Astrocyte of the spinal cord (primary cell): Measurements from ENCODE around the gene C13orf46.

Experiments used
- DNase-seq: peaks from one replicate; pipeline ENCODE4 v3.0.0; 2011; ENCODE audit warnings: low read depth, low spot score
- H3K4me3 ChIP-seq: 2 replicates; pipeline ENCODE4 v1.5.1; 2011; ENCODE audit warnings: low read depth, mild to moderate bottlenecking, low read length, moderate library complexity
- CTCF ChIP-seq: IDR thresholded peaks from 2 replicates; pipeline ENCODE4 v1.5.1; 2012; ENCODE audit warnings: low read depth, mild to moderate bottlenecking, low read length, inconsistent platforms
- in situ Hi-C: cut with HindIII; loops from 2 replicates; pipeline ENCODE4 v1.10.0; 2017; ENCODE audit warnings: low sequenced_read_pairs

Gene C13orf46

GRCh38 chr13:113912596-113912995 is 61.3 kb downstream of the C13orf46 start:
- no peak for DNase-seq
- H3K4me3 ChIP-seq: no peak overlapping the region
- TF ChIP-seq CTCF: no peak
- in situ Hi-C loops: no loop called here

- no peak for TF ChIP-seq CTCF
- in situ Hi-C loops: no loop called here
- peak; percentile 57 for DNase-seq
- no peak overlapping the region for H3K4me3 ChIP-seq
Measured at GRCh38 chr13:113907635-113908617, 66.0 kb downstream of the C13orf46 start.

- in situ Hi-C loops: no loop called here
- H3K4me3 ChIP-seq: no peak overlapping the region
- no peak for TF ChIP-seq CTCF
- DNase-seq: no peak
Measured at GRCh38 chr13:113906571-113906970, 67.3 kb downstream of the C13orf46 start.

GRCh38 chr13:113905942-113906341 is 67.9 kb downstream of the C13orf46 start:
- no peak for DNase-seq
- in situ Hi-C loops: no loop called here
- no peak overlapping the region for H3K4me3 ChIP-seq
- TF ChIP-seq CTCF: no peak

- no peak for TF ChIP-seq CTCF
- no peak for DNase-seq
- in situ Hi-C loops: no loop called here
- H3K4me3 ChIP-seq: no peak overlapping the region
Measured at GRCh38 chr13:113905018-113905417, 68.9 kb downstream of the C13orf46 start.

- in situ Hi-C loops: no loop called here
- no peak overlapping the region for H3K4me3 ChIP-seq
- peak; percentile 52 for TF ChIP-seq CTCF
- DNase-seq: no peak
Measured at GRCh38 chr13:113904411-113904810, 69.5 kb downstream of the C13orf46 start.
